HG03060 (cell line): ENCODE results near the gene UBE2L6.
A peak's percentile ranks its signal among the peaks of the same experiment; 100 is the strongest.

Experiments used
- ATAC-seq: cut with Tn5 transposase; IDR thresholded peaks from one replicate; pipeline ENCODE4 v1.9.1; 2021; ENCODE audit warnings: low read depth, moderate number of reproducible peaks; ENCODE audit not compliant: unreplicated experiment

UBE2L6 gene

DNA sequence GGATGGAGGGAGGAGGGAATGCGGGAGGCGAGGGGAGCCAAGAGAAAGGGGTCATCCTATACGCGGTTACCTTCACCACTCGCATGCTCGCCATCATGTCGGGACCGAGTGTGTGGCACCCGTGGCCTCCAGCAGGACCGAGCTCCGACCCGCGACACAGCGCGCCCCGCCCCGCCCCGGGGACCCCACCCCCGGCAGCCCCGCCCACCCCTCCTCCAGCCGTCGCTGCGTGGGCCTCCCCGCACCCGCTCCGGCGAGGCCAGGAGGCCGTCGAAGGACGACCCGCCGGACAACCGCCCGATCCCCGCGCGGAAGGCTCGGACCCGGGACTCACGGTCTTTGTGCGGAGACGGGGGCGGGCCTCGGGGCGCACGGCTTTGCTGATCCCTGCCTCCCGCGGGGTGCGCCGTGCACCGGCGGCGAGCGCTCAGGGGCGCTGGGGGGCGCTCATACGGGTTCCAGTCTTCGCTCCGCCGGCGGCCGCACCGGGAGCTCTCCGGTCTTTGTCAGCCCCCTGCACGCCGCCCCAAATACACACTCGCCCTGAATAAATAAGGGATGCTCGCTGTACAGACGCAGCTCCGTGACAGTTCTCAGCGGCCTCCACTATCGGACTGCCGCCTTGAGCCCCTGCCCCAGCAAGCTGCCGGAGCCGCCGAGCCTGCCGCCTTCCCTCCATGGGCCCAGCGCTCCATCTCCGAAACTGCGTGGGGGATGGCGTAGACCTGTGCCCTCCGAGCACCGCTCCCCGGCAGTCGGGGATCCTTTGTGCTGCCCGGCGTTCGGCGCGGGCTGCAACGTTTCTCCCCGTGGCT is at the start of gene UBE2L6:
UBE2L6 (minus strand) TSS at position 158 of the 815 bp plus-strand sequence; CDS start at position 97, 61 bp downstream.
- peak; percentile 14 for ATAC-seq

DNA sequence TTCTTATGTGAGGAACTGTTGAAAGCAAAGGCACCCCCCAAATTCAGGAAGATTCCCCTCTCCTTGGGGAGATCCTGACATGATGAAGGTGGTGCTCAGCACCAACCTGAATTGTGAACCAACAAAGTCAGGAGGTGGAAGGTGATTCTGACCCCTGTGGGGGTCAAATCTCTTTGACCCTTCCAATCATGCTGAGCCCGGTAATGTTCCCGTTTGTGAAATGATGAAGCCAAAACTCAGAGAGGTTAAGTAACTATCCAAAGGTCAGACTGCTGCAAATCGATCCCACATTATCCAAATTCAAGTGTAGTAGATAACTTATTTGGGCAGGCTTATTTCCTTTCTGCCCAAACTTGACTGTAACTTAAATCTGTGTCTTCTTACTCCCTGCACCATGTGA is 49.1 kb upstream of the UBE2L6 start:
- ATAC-seq: no peak

DNA sequence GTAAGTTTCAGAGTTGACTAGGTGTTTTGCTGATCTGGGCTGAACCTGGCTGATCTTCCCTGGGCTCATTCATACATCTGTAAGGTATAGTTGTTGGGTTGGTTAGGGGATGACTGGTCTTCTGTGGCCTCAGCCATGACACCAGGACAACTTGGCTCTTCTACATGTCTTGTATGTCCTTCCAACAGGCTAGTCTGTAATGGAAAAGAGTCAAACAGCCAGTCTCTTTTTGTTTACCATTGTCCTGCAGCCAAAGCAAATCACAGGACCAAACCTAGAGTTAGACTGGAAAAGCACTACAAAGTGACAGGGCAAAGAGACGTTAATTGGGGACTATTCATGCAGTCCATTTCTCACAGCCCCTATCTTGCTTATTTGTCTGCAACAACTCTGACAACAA is 47.8 kb upstream of the UBE2L6 start:
- ATAC-seq: no peak

DNA sequence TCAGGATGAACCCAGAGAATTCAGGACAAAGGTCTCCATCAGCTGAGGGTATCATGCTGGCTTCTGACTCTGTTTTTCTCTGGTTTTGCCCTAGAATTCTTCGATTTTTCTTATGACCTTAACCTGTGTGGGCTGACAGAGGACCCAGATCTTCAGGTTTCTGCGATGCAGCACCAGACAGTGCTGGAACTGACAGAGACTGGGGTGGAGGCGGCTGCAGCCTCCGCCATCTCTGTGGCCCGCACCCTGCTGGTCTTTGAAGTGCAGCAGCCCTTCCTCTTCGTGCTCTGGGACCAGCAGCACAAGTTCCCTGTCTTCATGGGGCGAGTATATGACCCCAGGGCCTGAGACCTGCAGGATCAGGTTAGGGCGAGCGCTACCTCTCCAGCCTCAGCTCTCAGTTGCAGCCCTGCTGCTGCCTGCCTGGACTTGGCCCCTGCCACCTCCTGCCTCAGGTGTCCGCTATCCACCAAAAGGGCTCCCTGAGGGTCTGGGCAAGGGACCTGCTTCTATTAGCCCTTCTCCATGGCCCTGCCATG is 46.8 kb upstream of the UBE2L6 start:
- no peak for ATAC-seq

DNA sequence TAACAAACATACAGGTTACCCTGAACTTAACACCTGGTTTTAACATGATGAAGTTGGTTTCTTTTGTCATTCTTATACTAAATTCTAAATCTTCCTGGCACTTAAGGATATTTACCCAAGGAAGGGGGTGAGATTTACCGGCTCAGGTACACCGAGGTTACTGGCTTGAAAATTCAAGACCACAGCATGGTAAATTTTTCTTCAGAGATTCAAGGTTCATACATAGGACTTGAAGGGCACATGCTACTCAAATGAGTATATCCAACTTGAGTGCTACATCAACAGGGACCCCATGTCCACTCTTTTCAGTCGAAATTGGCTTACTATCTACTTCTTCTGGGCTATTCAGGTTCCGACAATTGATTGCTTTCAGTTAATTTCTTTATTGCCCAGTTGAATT is 42.7 kb upstream of the UBE2L6 start:
- no peak for ATAC-seq

DNA sequence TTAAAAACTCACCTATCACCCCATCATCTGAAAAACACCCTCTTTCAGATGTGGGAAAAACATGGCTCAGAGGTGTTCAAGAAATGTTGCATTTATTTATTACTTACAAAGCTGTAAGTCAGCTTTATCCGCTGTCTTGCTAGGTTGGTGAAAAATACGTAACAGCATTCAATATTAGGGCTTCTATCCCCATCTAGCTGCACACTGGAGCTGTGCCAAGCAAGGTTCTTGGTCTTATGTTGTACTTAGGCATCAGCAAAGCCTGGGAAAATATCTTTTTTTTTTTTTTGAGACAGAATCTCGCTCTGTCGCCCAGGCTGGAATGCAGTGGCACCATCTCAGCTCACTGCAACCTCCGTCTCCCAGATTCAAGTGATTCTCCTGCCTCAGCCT is 37.6 kb upstream of the UBE2L6 start:
- ATAC-seq: no peak

DNA sequence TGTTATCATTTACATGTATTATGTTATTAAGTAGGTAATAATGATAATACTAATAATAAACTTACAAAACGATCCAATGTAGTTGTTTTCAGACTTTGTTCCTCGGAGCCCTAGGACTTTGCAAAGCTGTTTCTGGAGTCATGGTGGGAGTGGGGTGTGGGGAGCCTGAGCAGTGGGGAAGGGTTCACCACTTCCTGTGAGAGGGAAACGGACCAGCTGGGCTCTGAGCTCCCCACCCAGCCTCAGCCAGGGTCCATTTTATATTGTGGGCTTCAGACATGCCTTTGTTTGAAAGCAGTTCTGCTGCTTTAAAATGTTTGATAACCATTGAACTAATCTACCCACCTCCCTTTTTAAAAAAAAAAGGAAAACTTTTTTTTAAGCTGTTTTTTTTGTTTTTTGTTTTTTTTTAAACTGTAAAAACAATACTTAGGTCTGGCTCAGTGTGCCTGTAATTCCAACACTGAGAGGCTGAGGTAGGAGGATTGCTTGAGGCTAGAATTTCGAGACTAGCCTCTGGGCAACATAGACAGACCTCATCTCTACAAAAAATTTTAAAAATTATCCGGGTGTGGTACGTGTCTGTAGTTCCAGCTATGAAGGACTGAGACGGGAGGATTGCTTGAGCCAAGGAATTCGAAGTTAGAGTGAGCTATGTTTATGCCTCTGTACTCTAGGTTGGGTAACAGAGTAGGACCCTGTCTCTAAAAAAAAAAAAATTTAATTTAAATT is 37.0 kb upstream of the UBE2L6 start:
- ATAC-seq: no peak

DNA sequence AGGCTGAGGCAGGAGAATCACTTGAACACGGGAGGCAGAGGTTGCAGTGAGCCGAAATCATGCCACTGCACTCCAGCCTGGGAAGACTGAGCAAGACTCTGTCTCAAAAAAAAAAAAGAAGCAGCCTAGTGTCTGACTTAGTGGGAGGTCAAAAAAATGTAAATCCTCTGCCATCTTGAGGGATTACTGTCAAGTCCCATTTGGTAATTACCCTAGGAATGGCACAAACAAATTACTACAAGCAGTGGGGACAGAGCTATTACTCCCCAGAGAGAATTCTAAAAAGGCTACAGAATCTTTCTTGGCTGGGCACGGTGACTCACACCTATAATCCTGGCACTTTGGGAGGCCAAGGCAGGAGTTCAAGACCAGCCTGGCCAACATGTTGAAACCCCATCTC is 33.8 kb upstream of the UBE2L6 start:
- no peak for ATAC-seq

DNA sequence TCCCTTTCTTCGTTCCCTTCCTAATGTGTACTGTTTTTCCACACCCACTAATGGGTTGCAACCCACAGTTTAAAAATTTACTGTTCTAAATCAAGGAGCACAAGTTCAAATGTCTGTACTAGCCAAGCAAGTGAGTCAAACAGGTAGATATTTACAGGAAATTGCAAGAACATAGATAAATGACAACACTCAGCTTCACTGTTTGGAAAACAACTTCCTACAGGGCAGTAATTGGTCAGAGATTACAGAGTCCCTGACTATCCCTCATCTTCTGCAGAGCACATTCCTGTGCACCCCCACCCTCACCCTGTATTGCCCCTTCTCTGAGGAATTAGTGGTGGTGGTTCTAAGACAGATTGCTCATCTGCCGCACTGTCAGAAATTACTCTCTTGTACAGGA is 31.9 kb upstream of the UBE2L6 start:
- no peak for ATAC-seq

DNA sequence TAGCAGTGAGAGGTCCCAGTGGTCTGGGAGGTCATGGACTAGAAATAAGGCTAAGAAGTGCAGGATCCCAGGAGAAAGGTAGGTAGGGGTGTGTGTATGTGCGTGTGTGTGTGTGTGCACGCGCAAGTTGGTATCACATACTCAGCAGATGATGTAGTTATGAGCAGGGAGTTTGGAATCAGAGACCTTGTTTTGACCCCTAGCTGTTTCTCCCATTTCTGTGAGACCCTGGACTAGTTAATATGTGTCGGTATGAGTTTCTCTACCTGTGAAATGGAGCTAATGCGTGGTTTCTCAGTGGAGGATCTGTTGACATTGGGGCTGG is 31.3 kb upstream of the UBE2L6 start:
- ATAC-seq: no peak

DNA sequence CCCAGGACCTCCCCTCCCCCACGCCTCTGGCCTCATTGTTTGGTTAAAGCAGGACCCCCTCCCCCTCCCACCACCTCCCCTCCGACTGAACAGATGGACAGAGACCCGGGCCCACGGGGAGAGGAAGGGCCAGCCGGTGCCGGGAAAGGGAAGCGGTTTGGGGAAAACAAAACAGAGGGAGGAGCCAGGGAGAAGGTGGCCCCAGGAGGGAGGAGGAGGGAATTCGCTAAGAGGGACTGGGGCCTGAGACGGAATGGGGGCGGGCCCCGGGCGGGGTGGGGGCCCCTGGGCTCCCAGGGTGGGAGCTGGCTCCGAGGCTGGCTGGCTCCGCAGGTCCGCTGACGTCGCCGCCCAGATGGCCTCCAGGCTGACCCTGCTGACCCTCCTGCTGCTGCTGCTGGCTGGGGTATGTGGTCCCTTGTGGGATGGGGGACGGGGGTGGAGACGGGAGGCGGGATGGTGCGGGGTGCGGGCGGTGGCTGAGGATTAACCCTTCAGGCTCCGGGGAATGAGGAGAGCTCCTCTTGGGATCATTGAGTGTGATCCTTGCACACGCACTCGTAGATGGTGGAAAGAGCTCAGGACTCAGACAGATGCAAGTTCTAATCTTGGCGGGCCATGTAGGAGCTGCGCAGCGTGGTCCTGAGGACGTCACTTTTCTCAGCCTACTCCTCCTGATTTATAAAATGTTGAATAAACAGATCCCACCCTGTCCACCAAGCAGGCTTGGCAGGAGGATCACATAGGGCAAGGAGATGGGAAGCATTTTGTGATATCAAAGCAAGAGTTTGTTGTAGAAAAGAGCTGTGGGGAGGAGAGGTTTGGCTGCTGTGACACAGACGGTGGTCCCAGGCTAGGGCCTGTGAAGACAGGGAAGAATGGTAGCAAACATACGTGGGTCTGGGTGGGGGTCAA is 30.7 kb upstream of the UBE2L6 start:
- ATAC-seq: no peak

DNA sequence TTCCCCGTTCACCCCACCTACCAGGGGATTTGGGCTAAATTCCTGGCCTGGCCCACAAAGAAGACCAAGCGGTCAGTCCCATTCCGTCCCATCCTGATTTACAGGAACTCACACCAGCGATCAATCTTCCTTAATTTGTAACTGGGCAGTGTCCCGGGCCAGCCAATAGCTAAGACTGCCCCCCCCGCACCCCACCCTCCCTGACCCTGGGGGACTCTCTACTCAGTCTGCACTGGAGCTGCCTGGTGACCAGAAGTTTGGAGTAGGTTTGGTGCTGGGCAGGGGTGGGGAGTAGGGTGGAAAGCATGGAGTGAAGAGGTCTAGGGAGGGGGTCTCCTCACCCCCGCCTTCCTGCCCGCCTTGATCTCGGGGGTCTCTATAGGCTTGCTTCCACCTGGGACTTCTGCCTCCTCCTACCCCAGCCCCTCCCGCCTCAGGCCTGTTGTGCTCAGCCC is 30.0 kb upstream of the UBE2L6 start, which contains the start of gene SERPING1:
SERPING1 (plus strand) TSS at position 225 of the 455 bp plus-strand sequence. CDS start 586 bp downstream, outside the sequence.
- ATAC-seq: no peak

DNA sequence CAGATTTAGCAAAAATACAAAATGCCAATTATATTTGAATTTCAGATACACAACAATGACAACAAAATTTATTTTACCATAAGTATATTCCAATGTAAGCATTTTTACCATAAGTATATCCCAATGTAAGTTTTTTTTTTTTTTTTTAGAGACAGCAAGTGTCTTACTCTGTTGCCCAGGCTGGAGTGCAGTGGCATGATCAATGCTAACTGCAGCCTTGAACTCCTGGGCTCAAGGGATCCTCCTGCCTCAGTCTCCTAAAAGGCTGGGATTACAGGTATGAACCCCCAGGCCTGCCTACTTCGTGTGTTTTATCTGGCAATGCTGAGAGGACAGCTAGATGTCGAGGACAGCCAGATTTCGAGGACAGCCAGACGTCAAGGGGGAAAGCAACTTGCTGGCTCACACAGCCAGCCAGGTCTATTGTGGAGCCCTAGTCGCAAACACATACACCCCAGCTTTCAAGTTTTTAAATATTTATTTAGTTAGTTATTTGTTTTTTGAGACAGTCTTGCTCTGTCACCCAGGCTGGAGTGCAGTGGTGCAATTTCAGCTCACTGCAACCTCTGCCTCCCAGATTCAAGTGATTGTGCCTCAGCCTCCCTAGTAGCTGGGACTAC is 28.9 kb upstream of the UBE2L6 start:
- ATAC-seq: no peak

DNA sequence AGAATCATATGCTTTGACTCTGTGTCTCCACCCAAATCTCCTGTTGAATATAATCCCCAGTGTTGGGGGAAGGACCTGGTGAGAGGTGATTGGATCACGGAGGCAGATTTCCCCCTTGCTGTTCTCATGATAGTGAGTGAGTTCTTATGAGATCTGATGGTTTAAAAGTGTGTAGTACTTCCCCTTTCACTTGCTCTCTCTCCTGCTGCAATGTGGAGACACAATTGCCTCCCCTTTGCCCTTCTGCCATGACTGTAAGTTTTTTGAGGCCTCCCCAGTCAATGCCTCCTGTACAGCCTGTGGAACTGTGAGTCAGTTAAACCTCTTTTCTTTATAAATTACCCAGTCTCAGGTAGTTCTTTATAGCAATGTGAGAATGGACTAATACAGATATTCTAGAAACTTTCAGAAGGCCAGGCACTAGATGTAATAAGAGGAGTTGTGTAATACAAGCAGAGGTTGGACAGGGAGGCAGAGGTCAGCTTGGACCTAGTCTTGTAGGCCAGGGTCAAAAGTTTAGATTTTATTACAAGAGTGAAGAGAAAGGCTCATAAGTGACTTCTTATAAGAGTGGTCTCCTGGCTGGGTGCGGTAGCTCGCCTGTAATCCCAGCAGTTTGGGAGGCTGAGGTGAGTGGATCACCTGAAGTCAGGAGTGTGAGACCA is 20.7 kb upstream of the UBE2L6 start:
- ATAC-seq: no peak

DNA sequence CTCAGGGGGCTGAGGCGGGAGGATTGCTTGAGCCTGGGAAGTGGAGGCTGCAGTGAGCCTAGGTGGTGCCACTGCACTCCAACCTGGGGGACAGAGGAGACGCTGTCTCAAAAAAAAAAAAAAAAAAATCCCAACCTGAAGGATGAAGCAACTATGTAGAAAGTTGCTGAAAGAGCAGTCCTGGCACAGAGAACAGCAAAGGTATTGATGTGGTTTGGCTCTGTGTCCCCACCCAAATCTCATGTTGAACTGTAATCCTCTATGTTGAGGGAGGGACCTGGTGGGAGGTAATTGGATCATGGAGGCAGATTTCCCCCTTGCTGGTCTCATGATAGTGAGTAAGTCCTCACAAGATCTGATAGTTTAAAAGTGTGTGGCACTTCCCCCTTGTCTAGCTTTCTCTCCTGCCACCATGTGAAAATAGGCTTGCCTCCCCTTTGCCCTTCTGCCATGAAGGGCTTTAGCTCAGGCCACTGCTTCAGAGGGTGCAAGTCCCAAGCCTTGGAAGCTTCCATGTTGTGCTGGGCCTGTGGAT is 19.3 kb upstream of the UBE2L6 start:
- ATAC-seq: no peak

DNA sequence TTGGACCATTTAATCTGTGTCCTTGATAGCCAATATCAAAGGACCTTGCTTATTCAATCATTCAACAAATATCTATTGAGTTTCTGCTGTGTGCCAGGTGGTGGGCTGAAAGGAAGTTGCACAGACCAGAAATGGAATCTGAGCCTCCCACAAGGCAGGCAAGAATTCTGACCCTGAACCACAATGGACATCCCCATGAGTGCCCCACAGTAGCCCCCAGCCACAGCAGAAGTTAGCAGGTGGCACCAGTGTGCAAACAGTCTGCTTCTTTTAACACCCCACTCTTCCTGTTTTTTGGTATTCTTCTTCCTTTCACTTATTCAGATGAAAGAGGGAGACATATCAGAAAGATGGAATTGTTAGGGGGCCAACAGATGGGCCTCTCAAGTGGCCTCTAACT is 17.8 kb upstream of the UBE2L6 start:
- no peak for ATAC-seq

DNA sequence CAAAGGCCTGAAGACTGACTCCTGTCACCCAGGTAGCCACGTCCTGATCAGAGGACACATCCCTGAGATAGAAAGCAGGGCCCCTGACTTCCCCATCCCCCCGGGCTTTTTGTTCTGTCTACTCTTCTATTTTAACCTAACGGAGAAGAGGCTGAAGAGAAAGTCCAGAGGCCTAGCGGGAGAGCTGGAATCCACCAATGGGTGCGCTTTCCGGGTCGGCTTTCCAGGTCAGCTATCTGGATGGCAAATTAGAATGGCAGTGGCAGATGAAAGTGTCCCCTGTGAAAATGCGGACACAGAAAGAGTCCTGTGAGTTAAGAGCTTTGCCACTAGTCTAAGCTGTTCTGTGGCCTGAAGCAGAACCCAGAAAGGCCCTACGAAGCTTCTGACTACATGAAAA is 16.9 kb upstream of the UBE2L6 start:
- ATAC-seq: no peak

DNA sequence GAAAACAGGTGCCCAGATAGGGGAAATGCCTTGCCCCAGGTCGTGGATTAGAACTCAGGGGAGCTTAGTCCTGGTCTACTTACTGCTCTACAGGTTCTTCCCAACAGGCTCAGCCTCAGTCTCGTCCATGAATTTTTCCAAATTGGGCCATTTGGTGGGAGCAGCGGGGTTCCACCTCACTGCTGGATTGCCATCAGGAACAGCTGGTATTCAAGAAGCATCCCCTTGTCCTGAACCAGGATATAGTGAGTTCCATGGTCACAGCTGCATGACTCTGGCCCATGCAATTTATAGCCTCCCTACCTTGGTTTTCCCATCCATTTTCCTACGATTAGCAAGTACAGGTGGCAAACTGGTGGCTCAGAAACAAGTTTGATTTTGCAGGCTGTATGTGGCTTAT is 6.6 kb upstream of the UBE2L6 start:
- ATAC-seq: no peak

DNA sequence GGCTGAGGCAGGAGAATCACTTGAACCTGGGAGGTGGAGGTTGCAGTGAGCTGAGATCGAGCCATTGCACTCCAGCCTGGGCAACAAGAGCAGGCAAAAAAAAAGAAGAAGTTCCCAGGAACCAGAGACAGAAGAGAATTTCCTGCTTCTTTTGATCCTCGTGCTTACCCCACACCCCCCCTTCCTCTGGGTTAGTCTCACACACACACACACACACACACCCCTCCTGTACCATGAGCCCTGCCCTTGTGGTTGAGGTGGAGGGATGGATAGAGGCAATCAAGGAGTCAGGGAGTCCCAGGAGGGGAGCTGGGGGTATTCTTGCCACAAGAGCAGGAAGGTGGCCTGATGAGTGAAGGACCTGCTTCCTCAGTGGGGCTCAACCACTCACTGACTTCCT is 4.1 kb upstream of the UBE2L6 start:
- no peak for ATAC-seq
